GM23248 (cell line): ENCODE measurements around the gene PRG2.

Source experiments
- EZH2 ChIP-seq: fragments of 200-600 bp; sonication (generic); IDR thresholded peaks from 2 replicates; pipeline ENCODE4 v1.6.1; 2018; ENCODE audit warnings: antibody characterized with exemption, mild to moderate bottlenecking; ENCODE audit not compliant: insufficient read depth, poor library complexity, severe bottlenecking
- EZH2phosphoT487 ChIP-seq: fragments of 200-600 bp; sonication (generic); IDR thresholded peaks from 2 replicates; pipeline ENCODE4 v1.6.1; 2018; ENCODE audit warnings: antibody characterized with exemption, moderate library complexity, mild to moderate bottlenecking, low read depth; ENCODE audit not compliant: insufficient read depth

DNA sequence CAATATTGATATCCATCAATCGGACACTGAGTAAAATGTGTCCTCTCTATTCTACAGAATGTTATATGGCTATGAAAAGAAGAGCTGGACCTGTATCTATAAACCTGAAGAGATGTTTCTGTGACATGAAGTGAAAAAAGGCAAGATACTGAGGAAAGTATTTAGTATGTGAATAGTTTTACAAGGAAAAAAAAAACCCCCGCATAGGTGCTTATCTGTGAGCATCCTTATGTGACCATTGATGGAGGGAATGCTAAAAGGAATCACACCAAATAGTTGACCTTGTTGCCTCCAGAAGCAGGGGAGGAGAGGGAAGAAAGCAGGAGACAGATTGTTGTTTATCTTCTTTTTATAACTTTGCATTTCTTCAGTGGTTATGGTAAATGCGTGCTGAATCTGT lies 661 bp upstream of the PRG2 start:
- TF ChIP-seq EZH2phosphoT487 (no peak), EZH2 (no peak)
